ENCODE data around the gene AFAP1. TPM values are rescaled to one million over a fixed set of nuclear protein-coding genes. Genes with fewer than 3 reads are reported as not detected.

The AFAP1 gene
- total RNA-seq, 1 experiment from 2014 or later, result 23.6 TPM

- TF ChIP-seq CTCF (IDR thresholded peaks at IDR 0.05), result no peak
- no peak for TF ChIP-seq MXD4 (CRISPR knock-in tag; IDR thresholded peaks at IDR 0.05; ENCODE audit: borderline replicate concordance)
- TF ChIP-seq ZNF281 (CRISPR knock-in tag; IDR thresholded peaks at IDR 0.05), result no peak
- TF ChIP-seq USF1 (CRISPR knock-in tag; IDR thresholded peaks at IDR 0.05), result no peak
- no peak for TF ChIP-seq ATF3 (CRISPR knock-in tag; conservative IDR thresholded peaks at IDR 0.05)
- TF ChIP-seq ZNF263 (CRISPR knock-in tag; IDR thresholded peaks at IDR 0.05; ENCODE audit: low read depth), result no peak
- no peak for TF ChIP-seq NR1H2 (CRISPR knock-in tag; IDR thresholded peaks at IDR 0.05)
These were observed 39.9 kb upstream of the AFAP1 start (continued) for GRCh38 chr4:7979652-7979968.

- H3K9me3 Mint-ChIP-seq, result peaks cover 6% of the 10 kb centered on the region; the same call in 1 of the 2 replicates
- peak overlapping the region; percentile 80 for H3K27ac Mint-ChIP-seq
- ATAC-seq (peak; percentile 50), DNase-seq (ENCODE audit: low spot score) (no peak)
- POLR2A ChIA-PET, result interaction anchor here (0.5 to 0.6 kb wide), 2 partner anchors 26 to 47 kb away, joined by 3 read pairs; no protein-coding TSS in a partner anchor
- H3K4me1 Mint-ChIP-seq, result peaks cover 43% of the 10 kb centered on the region
- H3K4me3 Mint-ChIP-seq, result no peak overlapping the region
- CTCF ChIA-PET, result interaction anchor here (0.7 to 2.5 kb wide), 7 partner anchors 12 to 643 kb away, joined by 3 to 17 read pairs (median 4); no protein-coding TSS in a partner anchor
- no peaks in the 10 kb centered on the region; the same call in 1 of the 2 replicates for H3K27me3 Mint-ChIP-seq (ENCODE audit: low read depth)
- peaks cover 6% of the 10 kb centered on the region for H3K36me3 Mint-ChIP-seq
- no peak for TF ChIP-seq KAT7 (CRISPR knock-in tag; IDR thresholded peaks at IDR 0.05; ENCODE audit: borderline replicate concordance)
- no peak for TF ChIP-seq ZNF121 (CRISPR knock-in tag; IDR thresholded peaks at IDR 0.05)
- TF ChIP-seq GTF2I (CRISPR knock-in tag; conservative IDR thresholded peaks at IDR 0.05), result no peak
- TF ChIP-seq HMGXB4 (CRISPR knock-in tag; IDR thresholded peaks at IDR 0.05), result no peak
- no peak for TF ChIP-seq PRDM15 (CRISPR knock-in tag; IDR thresholded peaks at IDR 0.05)
- no peak for TF ChIP-seq NR3C1 (CRISPR knock-in tag; conservative IDR thresholded peaks at IDR 0.05; ENCODE audit: low read depth)
- no peak for TF ChIP-seq ELF4 (CRISPR knock-in tag; IDR thresholded peaks at IDR 0.05; ENCODE audit: low read depth)
- TF ChIP-seq FOXP4 (CRISPR knock-in tag; IDR thresholded peaks at IDR 0.05), result no peak
- no peak for TF ChIP-seq ATF1 (CRISPR knock-in tag; IDR thresholded peaks at IDR 0.05)
- no peak for TF ChIP-seq TCF7 (CRISPR knock-in tag; IDR thresholded peaks at IDR 0.05; ENCODE audit: low read depth)
- no peak for TF ChIP-seq FOXK1 (CRISPR knock-in tag; IDR thresholded peaks at IDR 0.05)
- TF ChIP-seq TP53 (CRISPR knock-in tag; IDR thresholded peaks at IDR 0.05), result no peak
- TF ChIP-seq USF2 (CRISPR knock-in tag; IDR thresholded peaks at IDR 0.05), result peak; percentile 79
These were observed 39.4 kb upstream of the AFAP1 start for GRCh38 chr4:7978907-7979651.
